ENCODE results near the gene SUGCT.

DNA sequence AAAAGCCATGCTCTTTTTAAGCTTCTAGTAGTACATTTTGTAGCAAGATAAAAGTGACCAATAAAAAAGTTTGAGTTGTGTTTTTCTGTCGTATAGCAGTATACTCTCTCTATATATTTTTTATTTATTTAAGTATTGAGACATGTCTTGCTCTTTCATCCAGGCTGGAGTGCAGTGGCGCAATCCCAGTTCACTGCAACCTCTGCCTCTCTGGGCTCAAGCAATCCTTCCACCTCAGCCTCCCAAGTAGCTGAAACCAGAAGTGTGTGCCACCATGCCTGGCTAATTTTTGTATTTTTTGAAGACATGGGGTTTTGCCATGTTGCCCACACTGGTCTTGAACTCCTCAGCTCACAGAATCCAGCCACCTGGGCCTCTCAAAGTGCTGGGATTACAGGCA lies 2.8 kb downstream of the SUGCT start:
- no peak for TF ChIP-seq YY1 (IDR thresholded peaks at IDR 0.05; ENCODE audit: insufficient read depth, insufficient read length)
- TF ChIP-seq SUZ12 (IDR thresholded peaks at IDR 0.05; ENCODE audit: extremely low read depth, insufficient read depth, insufficient read length), result no peak
